Suprapubic skin (tissue), 3 donors: Measurements from ENCODE around the gene PFDN4.

Experiments used
- CTCF ChIP-seq, 2 donors: fragments of 200-600 bp in 1 of 2; fragments of 450-650 bp in 1 of 2; sonication (generic) in 1 of 2; IDR thresholded peaks; one replicate each; pipeline ENCODE4 v1.5.1; 2016 to 2019; ENCODE audit warnings: antibody characterized with exemption in 2 of 2, mild to moderate bottlenecking in 1 of 2, moderate library complexity in 1 of 2
- EP300 ChIP-seq: sonication (generic); formaldehyde crosslinking; IDR thresholded peaks from one replicate; pipeline ENCODE4 v1.6.1; 2017; ENCODE audit warnings: antibody characterized with exemption
- POLR2A ChIP-seq, 2 donors: fragments of 450-650 bp; IDR thresholded peaks; one replicate each; pipeline ENCODE4 v1.6.1; 2017; ENCODE audit warnings: antibody characterized with exemption in 2 of 2, mild to moderate bottlenecking in 2 of 2, moderate library complexity in 2 of 2

- TF ChIP-seq CTCF (IDR thresholded peaks at IDR 0.05) (no peak), EP300 (no peak), POLR2A (IDR thresholded peaks at IDR 0.05) (no peak)
Observed at GRCh38 chr20:54172856-54173652, 34.8 kb upstream of the PFDN4 start.
